IMR-90 (cell line): ENCODE results near the gene PARVG. TPM values are rescaled to one million over a fixed set of nuclear protein-coding genes. Genes with fewer than 3 reads are reported as not detected.

Experiments used
- ATAC-seq: fragments of 200-7000 bp; cut with Tn5 transposase; 2 replicates; pipeline ENCODE4 v1.9.1; 2020; ENCODE audit warnings: low read depth, mild to moderate bottlenecking, moderate library complexity
- BruUV-seq: library from RNA; stranded (reverse); fragments of 400-500 nt; replicated peaks from 2 replicates; lab custom pipeline; 2021; lab: Mats Ljungman, UMichigan
- CTCF ChIA-PET: fragments of 300-600 bp; formaldehyde crosslinking; extraction: SDS; loops from one replicate; lab custom pipeline; 2021; ENCODE audit warnings: antibody characterized with exemption; lab: Yijun Ruan, JAX
- POLR2A ChIA-PET: fragments of 300-600 bp; sonication (Branson Sonifier 250); formaldehyde crosslinking; loops from one replicate; lab custom pipeline; 2022; ENCODE audit warnings: antibody characterized with exemption; ENCODE audit not compliant: unreplicated experiment; lab: Charles Lee
- DNase-seq: peaks from one replicate; pipeline ENCODE4 v3.0.0; 2013
- H2AFZ ChIP-seq: replicated peaks from 2 replicates; pipeline ENCODE3; 2013; ENCODE audit warnings: low read length, mild to moderate bottlenecking; ENCODE audit not compliant: poor library complexity
- H2AK5ac ChIP-seq: 2 replicates; pipeline ENCODE4 v1.6.1; 2013; ENCODE audit warnings: low read depth, low read length, inconsistent platforms
- H2AK9ac ChIP-seq: replicated peaks from 2 replicates; pipeline ENCODE3; 2013; ENCODE audit warnings: mild to moderate bottlenecking, low read depth, low read length, moderate library complexity; ENCODE audit not compliant: poor library complexity
- H2BK120ac ChIP-seq: 2 replicates; pipeline ENCODE4 v1.6.1; 2013; ENCODE audit warnings: low read depth, low read length, inconsistent platforms
- H2BK15ac ChIP-seq: 3 replicates; pipeline ENCODE4 v1.6.1; 2013; ENCODE audit warnings: low read depth, low read length, inconsistent platforms
- H2BK20ac ChIP-seq: 2 replicates; pipeline ENCODE4 v1.6.1; 2013; ENCODE audit warnings: low read depth, mild to moderate bottlenecking, inconsistent platforms, low read length, moderate library complexity
- H2BK5ac ChIP-seq: 2 replicates; pipeline ENCODE4 v1.6.1; 2013; ENCODE audit warnings: mild to moderate bottlenecking, low read depth, low read length, inconsistent platforms; ENCODE audit not compliant: poor library complexity, severe bottlenecking
- H3K14ac ChIP-seq: replicated peaks from 2 replicates; pipeline ENCODE4 v1.6.1; 2013; ENCODE audit warnings: low read depth, low read length, inconsistent platforms
- H3K18ac ChIP-seq: 2 replicates; pipeline ENCODE4 v1.6.1; 2013; ENCODE audit warnings: low read depth, low read length, control low read depth
- H3K23ac ChIP-seq: 2 replicates; pipeline ENCODE4 v1.6.1; 2013; ENCODE audit warnings: low read depth, low read length, inconsistent platforms
- H3K27ac ChIP-seq: 2 replicates; pipeline ENCODE4 v1.5.1; 2013; ENCODE audit warnings: mild to moderate bottlenecking, control low read depth, low read length; ENCODE audit not compliant: insufficient read depth
- H3K27me3 ChIP-seq: 2 replicates; pipeline ENCODE4 v1.6.1; 2013; ENCODE audit warnings: low read length; ENCODE audit not compliant: control insufficient read depth, insufficient read depth
- H3K36me3 ChIP-seq: 2 replicates; pipeline ENCODE4 v1.6.1; 2013; ENCODE audit warnings: low read length, mixed read lengths; ENCODE audit not compliant: control insufficient read depth, insufficient read depth
- H3K4ac ChIP-seq: 2 replicates; pipeline ENCODE4 v1.6.1; 2013; ENCODE audit warnings: low read depth, low read length, inconsistent platforms
- H3K4me1 ChIP-seq: 2 replicates; pipeline ENCODE4 v1.6.1; 2013; ENCODE audit warnings: low read length, mixed read lengths; ENCODE audit not compliant: control insufficient read depth, insufficient read depth
- H3K4me2 ChIP-seq: 2 replicates; pipeline ENCODE4 v1.6.1; 2013; ENCODE audit warnings: low read depth, mild to moderate bottlenecking, control low read depth, low read length, moderate library complexity
- H3K4me3 ChIP-seq: 2 replicates; pipeline ENCODE4 v1.5.1; 2013; ENCODE audit warnings: low read depth, mild to moderate bottlenecking, control low read depth, low read length, moderate library complexity; ENCODE audit not compliant: insufficient read depth
- H3K56ac ChIP-seq: 2 replicates; pipeline ENCODE4 v1.6.1; 2013; ENCODE audit warnings: low read length, inconsistent platforms; ENCODE audit not compliant: insufficient read depth; ENCODE audit errors: extremely low read depth
- H3K79me1 ChIP-seq, 2 experiments: 2 replicates each; pipeline ENCODE4 v1.6.1; 2013; ENCODE audit warnings: low read length in 2 of 2, inconsistent platforms in 1 of 2, low read depth in 1 of 2
- H3K9ac ChIP-seq: 2 replicates; pipeline ENCODE4 v1.6.1; 2013; ENCODE audit warnings: low read depth, low read length, control low read depth
- H3K9me1 ChIP-seq: 2 replicates; pipeline ENCODE4 v1.6.1; 2013; ENCODE audit warnings: low read length, inconsistent platforms; ENCODE audit not compliant: insufficient read depth
- H3K9me3 ChIP-seq: 2 replicates; pipeline ENCODE4 v1.6.1; 2013; ENCODE audit warnings: low read length; ENCODE audit not compliant: control insufficient read depth, insufficient read depth
- H4K20me1 ChIP-seq: 2 replicates; pipeline ENCODE4 v1.6.1; 2013; ENCODE audit warnings: low read length, inconsistent platforms; ENCODE audit not compliant: insufficient read depth
- H4K5ac ChIP-seq: 2 replicates; pipeline ENCODE4 v1.6.1; 2013; ENCODE audit warnings: mild to moderate bottlenecking, low read depth, low read length, control low read depth
- H4K8ac ChIP-seq, 2 experiments: 2 replicates each; pipeline ENCODE4 v1.6.1; 2013; ENCODE audit warnings: low read depth in 2 of 2, low read length in 2 of 2, control low read depth in 1 of 2, inconsistent platforms in 1 of 2
- H4K91ac ChIP-seq: 2 replicates; pipeline ENCODE4 v1.6.1; 2013; ENCODE audit warnings: low read depth, low read length, inconsistent platforms; ENCODE audit not compliant: insufficient read depth
- BHLHE40 ChIP-seq: fragments of 150-350 bp; IDR thresholded peaks from 2 replicates; pipeline ENCODE4 v1.6.1; 2016; ENCODE audit warnings: mild to moderate bottlenecking, low read depth, low read length
- FOS ChIP-seq: fragments of 150-350 bp; IDR thresholded peaks from 2 replicates; pipeline ENCODE4 v1.6.1; 2016; ENCODE audit warnings: low read depth, low read length
- MAFK ChIP-seq: IDR thresholded peaks from 2 replicates; pipeline ENCODE4 v1.6.1; 2012; ENCODE audit warnings: low read depth, low read length, improper control_type of control experiment
- MAZ ChIP-seq: IDR thresholded peaks from 2 replicates; pipeline ENCODE4 v1.6.1; 2012; ENCODE audit warnings: low read depth, mild to moderate bottlenecking, low read length, improper control_type of control experiment, moderate library complexity, borderline replicate concordance
- POLR2A ChIP-seq: IDR thresholded peaks from 2 replicates; pipeline ENCODE4 v1.6.1; 2012; ENCODE audit warnings: mild to moderate bottlenecking, low read depth, low read length
- WGBS, 2 experiments: methylation state at CpG; one replicate each; pipeline versions ENCODE4 v1.1.5 to v1.1.7; 2013; ENCODE audit warnings: missing lambda C conversion rate in 2 of 2; ENCODE audit not compliant: insufficient read length in 1 of 2; ENCODE audit errors: extremely low coverage in 2 of 2; 5-methylcytosine and 5-hydroxymethylcytosine counted together
- dilution Hi-C: fragments of 300-500 bp; cut with HindIII; formaldehyde crosslinking; loops from one replicate; pipeline ENCODE4 v1.14.3; 2018; ENCODE audit warnings: low sequenced_read_pairs; ENCODE audit not compliant: unreplicated experiment
- in situ Hi-C: fragments of 300-500 bp; cut with MboI; formaldehyde crosslinking; loops from 3 replicates; pipeline ENCODE4 v1.14.3; 2019; ENCODE audit warnings: low sequenced_read_pairs, inconsistent platforms, mixed read lengths
- intact Hi-C: fragments of 100-400 bp; cut with micrococcal nuclease; formaldehyde crosslinking; loops from 2 replicates; pipeline ENCODE4 v1.10.0; 2022
- polyA plus RNA-seq, 3 experiments: library from polyadenylated mRNA; depleted of rRNA; stranded (reverse); fragments of >200 nt; gene quantifications; 2 replicates each; pipeline ENCODE4 v1.2.3, GENCODE V29; 2012; ENCODE audit warnings: low replicate concordance in 1 of 3
- total RNA-seq: library from RNA; depleted of rRNA; stranded (reverse); fragments of >200 nt; gene quantifications from 2 replicates; pipeline ENCODE4 v1.2.3, GENCODE V29; 2012
- TF ChIP-seq, protein P1 (sequence below): fragments of 150-350 bp; IDR thresholded peaks from 2 replicates; pipeline ENCODE4 v1.6.1; 2016; ENCODE audit warnings: low read depth, mild to moderate bottlenecking, low read length, moderate library complexity, borderline replicate concordance
- TF ChIP-seq, protein P2 (sequence below): fragments of 150-350 bp; IDR thresholded peaks from 2 replicates; pipeline ENCODE4 v1.6.1; 2017; ENCODE audit warnings: mild to moderate bottlenecking, antibody characterized with exemption, low read length, low read depth

Gene PARVG
- total and polyA plus RNA-seq, 2 of the 4 experiments (the other 2 are of a cell fraction): not detected

DNA sequence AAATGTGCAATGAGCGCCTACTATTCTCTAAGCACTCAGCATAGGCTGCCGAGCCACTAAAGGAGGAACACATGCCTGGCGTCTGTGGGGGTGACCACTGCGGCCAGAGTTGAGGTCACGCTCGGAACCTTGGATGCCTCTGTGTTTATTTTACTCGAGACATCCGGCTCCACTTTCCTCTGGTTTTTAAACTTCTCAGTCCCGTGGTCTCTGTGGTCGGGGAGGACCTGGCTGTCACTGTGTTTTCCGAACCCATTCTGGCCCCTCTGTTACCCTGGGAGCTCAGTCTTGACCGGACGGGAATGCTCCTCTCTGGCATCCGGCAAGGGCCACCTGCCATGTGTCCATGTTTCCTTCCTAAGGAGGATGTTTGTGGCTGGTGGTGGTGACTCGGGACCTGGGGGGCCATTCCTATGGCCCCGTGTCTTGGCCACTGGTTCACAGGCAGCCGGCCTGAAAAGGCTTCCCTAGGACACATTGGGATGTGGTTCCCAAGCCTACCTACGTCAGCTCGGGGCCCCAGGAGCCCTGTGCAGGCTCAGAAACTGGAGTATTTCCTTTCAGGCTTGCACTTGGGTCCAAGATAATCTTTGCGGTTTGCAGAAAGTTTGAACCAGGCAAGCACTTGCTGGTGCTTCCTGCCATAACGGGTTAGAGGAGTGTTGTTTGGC is 46.7 kb upstream of the PARVG start:
- DNase-seq: no peak
- H3K4me3 ChIP-seq: no peak overlapping the region
- H3K4ac ChIP-seq: no peak overlapping the region
- H2BK20ac ChIP-seq: no peak overlapping the region
- H2BK120ac ChIP-seq: no peak overlapping the region
- in situ Hi-C loops (no loop called here), dilution Hi-C loops (no loop called here), intact Hi-C loops (no loop called here)
- no TSS peak for BruUV-seq
- no peaks in the 10 kb centered on the region for H3K27me3 ChIP-seq
- no peak overlapping the region for H2BK5ac ChIP-seq
- H3K9me3 ChIP-seq: peaks cover 18% of the 10 kb centered on the region
- ATAC-seq: no peak
- H3K14ac ChIP-seq: no peak overlapping the region
- no peak overlapping the region for H4K91ac ChIP-seq
- no peak overlapping the region for H3K4me2 ChIP-seq
- H4K5ac ChIP-seq: no peak overlapping the region
- peaks cover 27% of the 10 kb centered on the region for H3K36me3 ChIP-seq
- ChIA-PET POLR2A (no interaction called here), CTCF (no interaction called here)
- 0 out of 2 replicates have a peak, but pooled peaks cover 6% of the 10 kb centered on the region for H3K9me1 ChIP-seq
- no peak overlapping the region for H3K9ac ChIP-seq
- H4K20me1 ChIP-seq: no peaks in the 10 kb centered on the region; the same call in 1 of the 2 replicates
- no peak overlapping the region for H4K8ac ChIP-seq
- no peaks in the 10 kb centered on the region; a peak in 1 of 4 replicates for H3K79me1 ChIP-seq
- no peak overlapping the region for H2BK15ac ChIP-seq
- WGBS, 2 experiments: 67% methylated on average over 12 of the region's 21 CpGs; no CpG with 5 or more reads in 1 of the 2 experiments
- H3K18ac ChIP-seq: no peak overlapping the region
- no peak overlapping the region for H3K23ac ChIP-seq
- no peak overlapping the region for H2AFZ ChIP-seq
- TF ChIP-seq, protein P1, sequence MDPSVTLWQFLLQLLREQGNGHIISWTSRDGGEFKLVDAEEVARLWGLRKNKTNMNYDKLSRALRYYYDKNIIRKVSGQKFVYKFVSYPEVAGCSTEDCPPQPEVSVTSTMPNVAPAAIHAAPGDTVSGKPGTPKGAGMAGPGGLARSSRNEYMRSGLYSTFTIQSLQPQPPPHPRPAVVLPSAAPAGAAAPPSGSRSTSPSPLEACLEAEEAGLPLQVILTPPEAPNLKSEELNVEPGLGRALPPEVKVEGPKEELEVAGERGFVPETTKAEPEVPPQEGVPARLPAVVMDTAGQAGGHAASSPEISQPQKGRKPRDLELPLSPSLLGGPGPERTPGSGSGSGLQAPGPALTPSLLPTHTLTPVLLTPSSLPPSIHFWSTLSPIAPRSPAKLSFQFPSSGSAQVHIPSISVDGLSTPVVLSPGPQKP: no peak
- TF ChIP-seq MAFK (no peak), POLR2A (no peak), BHLHE40 (no peak), MAZ (no peak), FOS (no peak)
- TF ChIP-seq, protein P2, sequence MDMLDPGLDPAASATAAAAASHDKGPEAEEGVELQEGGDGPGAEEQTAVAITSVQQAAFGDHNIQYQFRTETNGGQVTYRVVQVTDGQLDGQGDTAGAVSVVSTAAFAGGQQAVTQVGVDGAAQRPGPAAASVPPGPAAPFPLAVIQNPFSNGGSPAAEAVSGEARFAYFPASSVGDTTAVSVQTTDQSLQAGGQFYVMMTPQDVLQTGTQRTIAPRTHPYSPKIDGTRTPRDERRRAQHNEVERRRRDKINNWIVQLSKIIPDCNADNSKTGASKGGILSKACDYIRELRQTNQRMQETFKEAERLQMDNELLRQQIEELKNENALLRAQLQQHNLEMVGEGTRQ: no peak
- H3K56ac ChIP-seq: no peak overlapping the region
- H2AK5ac ChIP-seq: no peak overlapping the region
- H3K27ac ChIP-seq: no peak overlapping the region
- H3K4me1 ChIP-seq: no peaks in the 10 kb centered on the region
- H2AK9ac ChIP-seq: no peak overlapping the region
